Tibial artery (tissue), 4 donors: ENCODE data around the gene CC2D2A.

Experiments used
- DNase-seq, 2 donors: peaks; one replicate each; pipeline ENCODE4 v3.0.0-alpha.2; 2019
- H3K27ac ChIP-seq, 2 donors: fragments of 200-600 bp; sonication (generic) in 1 of 2; 1 replicate in 1 of 2; 2 replicates in 1 of 2; pipeline ENCODE4 v1.5.1; 2018 to 2019; ENCODE audit warnings: mild to moderate bottlenecking in 1 of 2
- H3K27me3 ChIP-seq, 2 donors: fragments of 200-600 bp; sonication (generic) in 1 of 2; one replicate each; pipeline versions ENCODE4 v1.5.1 to v1.6.0; 2016 to 2019
- H3K36me3 ChIP-seq, 3 donors: fragments of 200-600 bp; sonication (generic) in 2 of 3; one replicate each; pipeline ENCODE4 v1.5.1; 2016 to 2019; ENCODE audit warnings: mild to moderate bottlenecking in 2 of 3
- H3K4me1 ChIP-seq, 4 donors: fragments of 200-600 bp; sonication (generic) in 2 of 4; 1 replicate in 3 of 4; 2 replicates in 1 of 4; pipeline ENCODE4 v1.5.1; 2016 to 2019
- H3K4me3 ChIP-seq, 2 donors: fragments of 200-600 bp; sonication (generic) in 1 of 2; 1 replicate in 1 of 2; 2 replicates in 1 of 2; pipeline ENCODE4 v1.5.1; 2018 to 2019; ENCODE audit warnings: mild to moderate bottlenecking in 2 of 2
- H3K9me3 ChIP-seq, 3 donors: fragments of 200-600 bp; sonication (generic) in 1 of 3; one replicate each; pipeline ENCODE4 v1.5.1; 2016 to 2019
- intact Hi-C: fragments of 100-400 bp; cut with DNase I; formaldehyde crosslinking; loops from one replicate; pipeline ENCODE4 v1.15.0; 2023; ENCODE audit warnings: low total_unique reads
- TF ChIP-seq, protein P1 (sequence below), 2 experiments: fragments of 200-600 bp in 1 of 2; fragments of 450-650 bp in 1 of 2; IDR thresholded peaks; one replicate each; pipeline ENCODE4 v1.5.1; 2017 to 2019; ENCODE audit warnings: antibody characterized with exemption in 2 of 2, mild to moderate bottlenecking in 1 of 2, moderate library complexity in 1 of 2

The CC2D2A gene

GRCh38 chr4:15649914-15650545, 180.3 kb downstream of the CC2D2A start:
- Histone ChIP-seq H3K36me3 (no peaks in the 10 kb centered on the region), H3K27me3 (no peaks in the 10 kb centered on the region), H3K9me3 (no peaks in the 10 kb centered on the region), H3K4me3 (no peak overlapping the region), H3K27ac (peak overlapping the region; percentile 98 to 99), H3K4me1 (peaks cover 0 to 84% (median 39%) of the 10 kb centered on the region in 4 donors)
- TF ChIP-seq, protein P1, sequence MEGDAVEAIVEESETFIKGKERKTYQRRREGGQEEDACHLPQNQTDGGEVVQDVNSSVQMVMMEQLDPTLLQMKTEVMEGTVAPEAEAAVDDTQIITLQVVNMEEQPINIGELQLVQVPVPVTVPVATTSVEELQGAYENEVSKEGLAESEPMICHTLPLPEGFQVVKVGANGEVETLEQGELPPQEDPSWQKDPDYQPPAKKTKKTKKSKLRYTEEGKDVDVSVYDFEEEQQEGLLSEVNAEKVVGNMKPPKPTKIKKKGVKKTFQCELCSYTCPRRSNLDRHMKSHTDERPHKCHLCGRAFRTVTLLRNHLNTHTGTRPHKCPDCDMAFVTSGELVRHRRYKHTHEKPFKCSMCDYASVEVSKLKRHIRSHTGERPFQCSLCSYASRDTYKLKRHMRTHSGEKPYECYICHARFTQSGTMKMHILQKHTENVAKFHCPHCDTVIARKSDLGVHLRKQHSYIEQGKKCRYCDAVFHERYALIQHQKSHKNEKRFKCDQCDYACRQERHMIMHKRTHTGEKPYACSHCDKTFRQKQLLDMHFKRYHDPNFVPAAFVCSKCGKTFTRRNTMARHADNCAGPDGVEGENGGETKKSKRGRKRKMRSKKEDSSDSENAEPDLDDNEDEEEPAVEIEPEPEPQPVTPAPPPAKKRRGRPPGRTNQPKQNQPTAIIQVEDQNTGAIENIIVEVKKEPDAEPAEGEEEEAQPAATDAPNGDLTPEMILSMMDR (IDR thresholded peaks at IDR 0.05): peak; percentile 58 to 59
- intact Hi-C loops: no loop called here
- peak in 1 of 2 donors; percentile 43 for DNase-seq
